DOHH2 (cell line): Measurements from ENCODE around the gene TMEM141.

Experiments used
- H3F3A ChIP-seq: fragments of 200-600 bp; sonication (generic), shearing (Covaris generic); 2 replicates; pipeline ENCODE4 v1.6.0; 2016; ENCODE audit warnings: antibody characterized with exemption, mild to moderate bottlenecking; ENCODE audit not compliant: control insufficient read depth, insufficient read depth
- H3K27ac ChIP-seq: fragments of 200-600 bp; sonication (generic); 2 replicates; pipeline ENCODE4 v1.5.1; 2014; ENCODE audit warnings: low read depth, mild to moderate bottlenecking, low read length, moderate library complexity
- H3K27me3 ChIP-seq: fragments of 200-600 bp; sonication (generic); 2 replicates; pipeline ENCODE4 v1.6.1; 2014; ENCODE audit warnings: mild to moderate bottlenecking, low read length, mixed read lengths; ENCODE audit not compliant: control insufficient read depth
- H3K36me3 ChIP-seq: fragments of 200-600 bp; sonication (generic); 2 replicates; pipeline ENCODE4 v1.6.1; 2014; ENCODE audit warnings: mild to moderate bottlenecking, low read length, moderate library complexity, mixed read lengths; ENCODE audit not compliant: control insufficient read depth
- H3K4me1 ChIP-seq: fragments of 200-600 bp; sonication (generic); 2 replicates; pipeline ENCODE4 v1.6.1; 2014; ENCODE audit warnings: mild to moderate bottlenecking, low read length, mixed read lengths; ENCODE audit not compliant: control insufficient read depth
- H3K4me2 ChIP-seq: fragments of 200-600 bp; sonication (generic); 2 replicates; pipeline ENCODE4 v1.6.0; 2014; ENCODE audit warnings: mild to moderate bottlenecking, low read length, moderate library complexity
- H3K4me3 ChIP-seq: fragments of 200-600 bp; sonication (generic); 2 replicates; pipeline ENCODE4 v1.5.1; 2014; ENCODE audit warnings: mild to moderate bottlenecking, low read length, mixed read lengths
- H3K79me2 ChIP-seq: fragments of 200-600 bp; sonication (generic); 2 replicates; pipeline ENCODE4 v1.6.1; 2014; ENCODE audit warnings: mild to moderate bottlenecking, low read length, mixed read lengths; ENCODE audit not compliant: control insufficient read depth
- H3K9me2 ChIP-seq: fragments of 200-600 bp; sonication (generic); replicated peaks from 2 replicates; pipeline ENCODE4 v1.6.1; 2014; ENCODE audit warnings: mild to moderate bottlenecking, low read length, mixed read lengths; ENCODE audit not compliant: control insufficient read depth
- H3K9me3 ChIP-seq: fragments of 200-600 bp; sonication (generic); 2 replicates; pipeline ENCODE4 v1.6.1; 2014; ENCODE audit warnings: antibody characterized with exemption, low read length, mixed read lengths; ENCODE audit not compliant: control insufficient read depth, insufficient read depth
- H4K20me1 ChIP-seq: fragments of 200-600 bp; sonication (generic); 2 replicates; pipeline ENCODE4 v1.6.0; 2014; ENCODE audit warnings: low read depth, mild to moderate bottlenecking, antibody characterized with exemption, low read length, moderate library complexity; ENCODE audit not compliant: control insufficient read depth, insufficient read depth
- CTCF ChIP-seq: fragments of 200-600 bp; sonication (generic); IDR thresholded peaks from one replicate; pipeline ENCODE4 v1.5.1; 2014; ENCODE audit warnings: antibody characterized with exemption, mild to moderate bottlenecking, low read depth, low read length; ENCODE audit not compliant: poor library complexity, severe bottlenecking
- EZH2phosphoT487 ChIP-seq: fragments of 200-600 bp; sonication (generic); IDR thresholded peaks from 2 replicates; pipeline ENCODE4 v1.6.1; 2017; ENCODE audit warnings: borderline replicate concordance, mild to moderate bottlenecking, antibody characterized with exemption, low read length, moderate library complexity, mixed read lengths

Gene TMEM141

GRCh38 chr9:136838314-136839228 is 47.4 kb downstream of the TMEM141 start:
- peaks cover 24% of the 10 kb centered on the region for H3K36me3 ChIP-seq
- no peaks in the 10 kb centered on the region for H3K9me2 ChIP-seq
- H3K27me3 ChIP-seq, result no peaks in the 10 kb centered on the region
- no peaks in the 10 kb centered on the region for H3K9me3 ChIP-seq
- H3K4me3 ChIP-seq, result no peak overlapping the region
- no peak overlapping the region for H3K27ac ChIP-seq
- peaks cover 20% of the 10 kb centered on the region for H3K4me1 ChIP-seq
- no peaks in the 10 kb centered on the region; the same call in 1 of the 2 replicates for H3F3A ChIP-seq
- no peak overlapping the region for H3K4me2 ChIP-seq
- peaks cover 5% of the 10 kb centered on the region; the same call in 1 of the 2 replicates for H4K20me1 ChIP-seq
- no peaks in the 10 kb centered on the region for H3K79me2 ChIP-seq
- no peak for TF ChIP-seq EZH2phosphoT487

GRCh38 chr9:136839229-136840139 is 48.3 kb downstream of the TMEM141 start:
- Histone ChIP-seq H4K20me1 (peaks cover 5% of the 10 kb centered on the region; the same call in 1 of the 2 replicates), H3K79me2 (no peaks in the 10 kb centered on the region), H3K9me2 (no peaks in the 10 kb centered on the region), H3K4me1 (peaks cover 22% of the 10 kb centered on the region), H3K27me3 (no peaks in the 10 kb centered on the region), H3F3A (no peaks in the 10 kb centered on the region; the same call in 1 of the 2 replicates), H3K36me3 (peaks cover 24% of the 10 kb centered on the region), H3K4me2 (no peak overlapping the region), H3K4me3 (no peak overlapping the region), H3K9me3 (no peaks in the 10 kb centered on the region), H3K27ac (no peak overlapping the region)
- TF ChIP-seq CTCF, result no peak
- no peak for TF ChIP-seq EZH2phosphoT487

GRCh38 chr9:136840140-136840876 is 49.2 kb downstream of the TMEM141 start:
- H4K20me1 ChIP-seq, result peaks cover 5% of the 10 kb centered on the region; the same call in 1 of the 2 replicates
- no peaks in the 10 kb centered on the region for H3K27me3 ChIP-seq
- no peaks in the 10 kb centered on the region for H3K9me2 ChIP-seq
- H3K9me3 ChIP-seq, result no peaks in the 10 kb centered on the region
- TF ChIP-seq CTCF, result no peak
- no peak for TF ChIP-seq EZH2phosphoT487
- H3K36me3 ChIP-seq, result peaks cover 24% of the 10 kb centered on the region
- H3K4me1 ChIP-seq, result peaks cover 22% of the 10 kb centered on the region
- H3K4me3 ChIP-seq, result no peak overlapping the region
- no peak overlapping the region for H3K4me2 ChIP-seq
- H3F3A ChIP-seq, result no peaks in the 10 kb centered on the region; the same call in 1 of the 2 replicates
- H3K27ac ChIP-seq, result no peak overlapping the region
- no peaks in the 10 kb centered on the region for H3K79me2 ChIP-seq
